HG02678 (cell line): ENCODE data around the gene DCP1A.
"Not testable (repeated sequence)": the region's sequence is repeated elsewhere in the genome, so short reads cannot be mapped to it uniquely, and the experiment has no call there.

Source experiments
- ATAC-seq: cut with Tn5 transposase; IDR thresholded peaks from one replicate; pipeline ENCODE4 v1.9.1; 2021; ENCODE audit warnings: mild to moderate bottlenecking, moderate library complexity; ENCODE audit not compliant: unreplicated experiment

DCP1A gene

DNA sequence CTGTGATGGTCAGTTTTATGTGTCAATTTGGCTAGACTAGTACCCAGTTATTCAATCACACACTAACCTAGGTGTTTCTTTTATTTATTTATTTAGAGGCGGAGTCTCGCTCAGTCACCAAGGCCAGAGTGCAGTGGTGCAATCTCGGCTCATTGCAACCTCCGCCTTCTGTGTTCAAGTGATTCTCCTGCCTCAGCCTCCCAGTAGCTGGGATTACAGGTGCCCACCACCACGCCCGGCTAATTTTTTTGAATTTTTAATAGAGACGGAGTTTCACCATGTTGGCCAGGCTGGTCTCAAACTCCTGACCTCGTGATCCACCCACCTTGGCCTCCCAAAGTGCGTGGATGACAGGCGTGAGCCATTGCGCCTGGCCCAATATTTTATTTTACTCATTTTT is 78.2 kb downstream of the DCP1A start:
- not testable (repeated sequence) for ATAC-seq

DNA sequence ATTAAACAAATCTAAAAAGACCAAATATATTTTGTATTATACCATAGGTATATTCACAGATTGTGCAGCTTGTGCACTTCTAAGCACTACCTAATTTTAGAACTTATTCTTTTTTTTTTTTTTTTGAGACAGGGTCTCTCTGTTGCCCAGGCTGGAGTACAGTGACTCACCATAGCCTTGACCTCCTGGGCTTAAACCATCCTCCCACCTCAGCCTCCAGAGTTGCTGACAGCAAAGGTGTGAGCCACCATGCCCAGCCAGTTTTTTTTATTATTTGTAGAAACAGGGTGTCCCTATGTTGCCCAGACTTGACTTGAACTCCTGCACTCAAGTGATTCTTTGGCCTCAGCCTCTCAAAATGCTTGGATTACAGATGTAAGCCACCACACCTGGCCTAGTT is 79.6 kb downstream of the DCP1A start:
- no peak for ATAC-seq

DNA sequence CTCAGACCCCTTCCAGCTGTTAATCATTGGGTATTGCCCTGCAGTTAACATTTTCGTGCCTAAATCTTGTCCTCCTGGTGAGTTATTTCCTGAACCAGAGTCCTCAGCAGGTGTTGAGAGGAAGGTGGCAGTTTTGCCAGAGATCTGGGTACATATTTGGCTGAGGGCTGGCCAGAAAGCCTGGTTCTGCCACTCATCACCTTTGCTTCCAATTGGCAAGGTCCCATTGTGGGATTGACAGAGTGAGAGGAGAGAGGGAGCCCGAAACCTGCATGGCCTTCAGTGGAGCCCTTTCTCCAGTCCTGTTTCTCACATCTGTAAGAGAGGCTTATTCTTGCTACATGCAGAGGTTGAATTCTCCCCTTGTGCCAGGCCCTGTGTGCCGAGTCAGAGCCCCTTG is 82.6 kb downstream of the DCP1A start:
- ATAC-seq, result no peak

DNA sequence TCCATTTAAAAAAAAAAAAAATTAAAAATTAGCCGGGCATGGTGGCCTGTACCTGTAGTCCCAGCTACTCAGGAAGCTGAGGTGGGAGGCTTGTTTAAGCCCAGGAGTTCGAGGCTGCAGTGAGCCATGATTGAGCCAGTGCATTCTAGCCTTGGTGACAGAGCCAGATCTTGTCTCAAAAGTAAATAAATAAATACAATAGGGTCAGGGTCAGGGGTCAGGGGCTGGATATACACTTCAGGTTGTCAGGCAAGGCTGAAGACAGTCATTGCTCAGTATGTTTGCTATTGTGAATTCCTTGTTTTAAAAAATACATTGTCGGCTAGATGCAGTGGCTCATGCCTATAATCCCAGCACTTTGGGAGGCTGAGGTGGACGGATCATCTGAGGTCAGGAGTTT is 83.4 kb downstream of the DCP1A start:
- no peak for ATAC-seq

DNA sequence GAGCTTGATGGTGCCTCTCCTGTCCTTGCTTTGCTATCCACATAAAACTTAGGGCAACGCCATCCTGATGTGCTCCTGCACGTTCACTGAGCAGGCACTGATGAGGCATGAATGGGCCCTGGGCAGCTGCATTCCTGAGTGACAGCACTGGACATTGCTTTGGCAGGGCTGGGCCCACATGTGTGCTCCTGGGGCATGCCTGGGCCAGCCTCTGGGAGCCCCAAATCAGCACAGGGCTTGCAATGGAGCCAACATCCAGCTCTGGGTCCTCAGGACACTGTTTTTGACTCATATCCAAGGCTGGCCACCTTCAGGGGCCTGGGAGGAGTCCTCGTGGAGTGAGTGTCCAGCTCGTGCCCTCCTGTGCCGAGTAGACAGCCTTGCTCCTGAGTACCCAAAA is 85.6 kb downstream of the DCP1A start:
- ATAC-seq, result no peak

DNA sequence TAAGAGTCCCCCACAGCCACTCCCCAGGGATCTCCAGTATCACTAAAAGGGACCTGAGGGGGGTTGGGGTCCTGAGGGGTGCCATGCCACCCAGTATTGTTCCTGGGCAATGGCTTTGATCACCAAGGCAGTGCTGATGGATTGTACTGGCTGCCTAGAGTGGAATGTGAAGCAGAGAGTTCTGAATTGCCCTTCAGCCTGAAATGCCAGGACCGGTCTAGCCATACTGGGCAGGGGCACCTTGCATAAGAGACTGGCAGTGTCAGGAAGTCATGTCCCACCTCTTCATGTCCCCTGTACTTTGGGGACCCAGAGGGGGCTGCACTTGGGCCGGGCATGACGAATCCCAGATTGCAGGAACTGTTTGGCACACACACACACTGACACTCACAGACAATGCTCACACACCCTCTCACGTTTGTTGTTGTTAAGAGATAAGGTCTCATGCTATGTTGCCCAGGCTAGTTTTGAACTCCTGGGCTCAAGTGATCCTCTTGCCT is 87.0 kb downstream of the DCP1A start:
- no peak for ATAC-seq

DNA sequence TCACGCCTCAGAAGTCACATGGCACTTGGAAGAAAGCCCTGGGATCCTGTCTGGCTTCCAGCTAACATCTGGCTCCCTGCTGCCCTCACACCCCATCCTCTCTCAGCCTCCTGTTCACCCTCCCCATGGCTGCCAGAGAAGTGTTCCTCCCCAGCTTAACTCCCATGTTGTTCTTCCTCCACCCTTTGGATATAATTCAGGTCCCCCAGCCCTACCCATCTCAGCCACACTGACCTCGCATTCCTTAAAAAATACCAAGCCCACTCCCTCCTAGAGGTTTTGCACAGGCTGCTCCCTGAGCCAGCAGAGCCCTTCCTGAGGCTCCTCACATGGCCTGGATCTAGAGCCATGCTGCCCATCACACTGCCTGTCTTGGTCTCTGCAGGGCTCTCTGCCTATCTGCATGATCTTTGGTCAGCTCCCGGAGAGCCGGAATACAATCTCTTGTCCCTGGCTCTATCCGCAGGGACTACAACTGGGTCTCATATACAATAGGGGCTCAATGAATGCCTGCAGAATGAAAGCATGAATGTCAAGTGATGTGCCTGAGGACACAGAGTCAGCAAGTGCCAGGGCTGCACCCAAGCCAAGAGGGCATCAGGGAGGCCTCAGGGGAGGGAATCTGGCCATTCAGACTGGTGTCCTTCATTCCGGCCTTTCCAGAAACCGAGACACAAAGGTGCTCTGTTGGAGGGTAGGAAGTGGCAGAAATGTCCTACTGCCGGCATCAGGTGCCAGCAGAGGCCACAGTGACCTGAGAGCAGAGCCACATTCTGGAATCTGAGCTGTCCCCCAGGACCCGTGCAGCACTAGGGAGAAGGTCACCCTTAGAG is 87.7 kb downstream of the DCP1A start:
- ATAC-seq, result no peak

DNA sequence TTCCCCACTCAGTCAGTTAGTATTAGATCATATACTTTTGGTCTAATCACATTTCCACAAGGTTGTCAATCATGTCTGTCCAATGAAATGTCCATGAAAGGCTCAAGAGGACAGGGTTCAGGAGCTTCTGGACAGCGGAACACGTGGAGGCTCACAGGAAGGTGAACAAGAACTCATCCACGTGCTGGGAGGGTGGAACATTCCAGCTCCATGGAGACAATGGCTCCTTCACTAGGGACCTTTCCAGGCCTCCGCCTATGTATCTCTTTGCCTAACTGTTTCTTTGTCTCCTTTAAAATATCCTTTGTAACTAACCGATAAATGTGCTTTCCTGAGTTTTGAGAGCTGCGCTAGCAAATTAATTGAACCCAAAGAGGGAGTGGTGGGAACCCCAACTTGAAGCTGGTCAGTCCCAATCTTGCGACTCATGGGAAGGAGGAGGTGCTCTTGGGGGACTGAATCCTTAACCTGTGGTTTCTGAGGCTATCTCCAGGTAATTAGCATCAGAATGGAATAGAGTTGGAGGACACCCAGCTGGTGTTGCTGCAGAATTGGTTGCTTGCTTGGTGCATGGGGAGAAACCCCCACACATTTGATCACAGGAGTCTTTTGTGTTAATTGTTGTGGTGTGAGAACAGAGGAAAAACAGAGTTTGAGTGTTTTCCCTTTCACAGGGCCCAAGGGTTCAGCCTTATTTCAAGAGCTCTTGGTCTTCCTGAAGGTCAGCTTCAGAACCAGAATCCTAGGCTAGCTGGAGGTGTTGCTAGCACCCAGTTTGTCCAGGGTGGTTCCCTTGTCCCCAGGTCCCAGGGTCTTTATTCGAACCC is 88.5 kb downstream of the DCP1A start:
- ATAC-seq, result no peak

DNA sequence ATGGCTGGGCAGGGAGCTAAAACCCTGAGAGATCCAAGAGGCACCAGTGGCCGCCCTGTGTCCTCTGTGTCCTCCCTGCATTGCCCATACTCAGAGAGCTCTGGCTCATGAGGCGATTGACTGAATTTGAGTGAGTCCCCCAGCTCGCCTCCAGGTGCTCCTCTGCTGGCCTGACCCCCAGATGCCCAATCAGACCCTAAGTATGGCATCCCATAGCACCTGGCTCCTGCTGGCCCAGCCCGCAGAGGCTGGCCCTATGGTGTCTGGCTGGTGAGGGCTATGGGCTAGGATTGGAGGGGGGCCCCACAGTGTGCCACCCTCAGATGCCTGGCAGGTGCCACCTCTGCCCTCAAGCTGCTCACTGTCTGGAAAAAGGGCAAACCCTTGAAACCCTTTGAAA is 89.9 kb downstream of the DCP1A start:
- ATAC-seq, result no peak

DNA sequence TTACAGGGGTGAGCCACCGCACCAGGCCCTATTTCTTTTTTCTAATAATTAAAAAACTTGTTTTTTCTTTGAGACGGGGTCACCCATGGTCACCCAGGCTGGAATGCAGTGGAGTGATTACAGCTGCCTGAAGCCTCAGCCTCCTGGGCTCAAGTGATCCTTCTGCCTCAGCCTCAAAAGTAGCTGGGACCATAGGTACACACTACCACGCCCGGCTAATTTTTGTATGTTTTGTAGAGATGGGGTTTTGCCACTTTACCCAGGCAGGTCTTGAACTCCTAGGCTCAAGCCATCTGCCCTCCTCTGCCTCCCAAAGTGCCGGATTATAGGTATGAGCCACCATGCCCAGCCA is 90.7 kb downstream of the DCP1A start:
- no peak for ATAC-seq

DNA sequence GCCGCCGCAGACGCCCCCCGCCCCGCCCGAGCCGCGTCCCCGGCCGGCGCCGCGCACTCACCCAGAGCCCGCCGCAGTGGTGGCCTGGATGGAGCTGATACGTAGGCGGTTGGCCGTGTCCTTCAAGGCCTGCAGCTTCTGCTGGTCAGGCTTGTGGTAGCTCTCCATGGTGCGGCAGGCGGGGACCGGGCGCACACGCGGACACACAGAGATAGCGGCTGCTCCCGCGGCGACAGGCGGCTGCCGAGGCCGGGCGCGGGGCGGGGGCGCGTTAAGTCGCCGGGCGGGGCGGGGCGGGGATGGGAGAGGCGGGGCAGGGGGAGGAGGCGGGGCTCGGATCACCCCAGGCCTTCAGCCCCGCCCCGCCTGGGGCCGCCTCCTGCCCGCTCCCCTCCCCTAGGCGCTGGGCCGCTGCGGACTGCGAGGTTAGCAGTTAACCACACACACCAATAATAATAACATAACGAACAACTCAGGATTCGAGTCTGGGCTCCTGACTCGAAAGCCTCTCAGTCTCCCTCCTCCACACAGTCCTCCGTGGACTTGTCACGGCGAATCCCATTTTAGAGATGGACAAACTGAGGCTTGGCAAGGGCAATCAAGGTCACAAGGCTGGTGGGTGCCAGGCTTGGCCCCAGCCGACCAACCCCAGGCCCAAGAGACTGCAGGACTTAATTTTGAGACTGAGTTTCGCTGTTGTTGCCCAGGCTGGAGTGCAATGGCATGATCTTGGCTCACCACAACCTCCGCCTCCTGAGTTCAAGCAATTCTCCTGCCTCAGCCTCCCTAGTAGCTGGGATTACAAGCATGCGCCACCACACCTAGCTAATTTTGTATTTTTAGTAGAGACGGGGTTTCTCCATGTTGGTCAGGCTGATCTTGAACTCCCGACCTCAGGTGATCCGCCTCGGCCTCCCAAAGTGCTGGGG is 91.3 kb downstream of the DCP1A start, which contains the start of gene TKT:
Gene TKT, minus strand, starts transcription at position 248 of the 929 bp plus-strand sequence. Its CDS starts 80 bp downstream, at position 168.
- peak; percentile 57 for ATAC-seq

DNA sequence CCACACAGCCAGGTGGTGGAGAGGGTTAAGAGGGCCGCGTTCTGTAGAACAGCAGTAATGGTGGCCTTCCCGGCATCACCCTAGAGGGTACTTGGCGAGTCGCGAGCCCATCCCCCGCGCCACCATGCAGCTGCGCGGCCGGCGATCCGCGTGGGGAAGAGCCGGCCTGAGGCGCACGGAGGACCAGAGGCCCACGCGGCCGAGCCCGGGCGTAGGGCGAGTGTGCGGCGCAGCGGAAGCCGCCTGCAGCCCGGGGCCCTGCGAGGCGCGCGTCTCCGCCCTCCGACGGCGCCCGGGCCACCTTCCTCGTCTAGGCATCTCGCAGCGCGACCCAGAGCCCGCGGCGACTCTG is 91.9 kb downstream of the DCP1A start:
- ATAC-seq, result peak; percentile 41

DNA sequence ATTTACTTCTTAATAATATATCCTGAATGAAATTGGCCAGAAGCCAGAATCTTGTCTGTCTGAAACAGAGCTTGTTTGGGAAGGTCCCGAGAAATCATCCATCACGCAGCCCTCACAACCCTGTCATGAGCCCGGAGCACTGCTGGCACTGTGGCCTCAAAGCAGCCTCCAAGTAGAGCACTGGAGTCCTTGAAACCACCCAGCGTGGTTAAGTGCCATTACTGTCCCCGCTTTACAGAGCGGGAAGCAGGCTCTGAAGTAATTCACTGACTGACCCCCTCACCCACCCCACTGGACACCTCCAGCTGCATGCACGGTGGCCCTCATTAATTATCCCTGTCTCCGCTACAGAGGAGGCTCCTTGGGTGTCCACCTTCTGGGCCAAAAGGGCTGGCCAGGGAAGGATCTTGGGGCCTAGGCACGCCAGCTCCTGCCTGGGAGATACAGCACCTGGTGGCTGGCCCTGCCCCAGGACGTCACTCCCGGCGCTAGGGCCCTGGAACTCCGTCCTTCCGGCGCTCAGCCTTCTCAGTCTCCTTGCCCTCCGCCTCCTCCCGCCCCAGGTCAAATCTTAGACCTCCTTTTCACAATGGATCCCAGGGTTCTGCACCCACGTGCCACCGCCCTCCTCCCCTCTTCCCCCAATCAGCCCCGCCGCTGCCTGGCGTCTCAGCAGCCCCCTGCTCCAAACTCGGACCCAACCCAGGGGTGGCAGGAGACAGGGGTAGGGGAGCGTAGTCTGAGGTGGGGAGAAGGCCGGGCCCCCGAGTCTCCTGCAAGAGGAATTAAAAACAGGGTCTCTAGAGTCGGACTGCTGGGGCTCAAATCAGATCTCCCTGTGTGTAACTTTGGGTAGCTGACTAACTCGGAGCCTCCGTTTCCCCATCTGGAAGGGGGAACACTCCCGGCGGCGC is 92.6 kb downstream of the DCP1A start:
- peak; percentile 40 for ATAC-seq

DNA sequence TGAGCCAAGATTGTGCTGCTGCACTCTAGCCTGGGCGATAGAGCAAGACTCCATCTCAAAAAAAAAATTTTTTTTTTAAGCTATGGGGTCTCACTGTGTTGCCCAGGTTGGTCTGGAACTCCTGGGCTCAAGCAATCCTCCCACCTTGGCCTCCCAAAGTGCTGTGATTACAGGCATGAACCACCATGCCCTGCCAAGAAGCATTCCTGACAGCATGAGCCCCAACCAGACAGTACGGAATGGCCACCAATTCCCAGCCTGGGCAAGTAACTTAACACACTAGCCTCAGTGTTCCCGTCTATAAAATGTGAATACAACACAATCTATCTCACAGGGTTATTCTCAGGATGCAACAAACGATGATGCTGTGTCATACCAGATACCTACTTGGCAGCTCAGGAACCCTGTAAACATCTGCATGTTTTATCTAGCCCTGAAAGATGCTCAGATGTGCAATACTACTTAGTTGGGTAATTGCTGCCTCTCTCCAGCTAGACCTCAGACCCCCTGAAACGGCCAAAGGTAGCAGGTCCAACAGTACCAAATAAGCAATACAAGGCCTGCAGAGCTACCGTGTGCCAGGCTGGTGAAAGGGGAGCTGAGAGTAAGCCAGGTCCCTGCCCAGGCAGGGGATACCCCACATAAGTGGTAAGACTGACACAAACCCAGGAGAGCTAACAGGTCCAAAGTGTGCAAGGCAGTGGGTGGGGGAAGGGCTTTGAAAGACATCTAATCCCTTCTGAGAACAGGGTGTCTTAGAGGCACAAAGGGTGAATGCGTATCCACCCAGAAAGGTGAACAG is 93.4 kb downstream of the DCP1A start:
- ATAC-seq, result no peak

DNA sequence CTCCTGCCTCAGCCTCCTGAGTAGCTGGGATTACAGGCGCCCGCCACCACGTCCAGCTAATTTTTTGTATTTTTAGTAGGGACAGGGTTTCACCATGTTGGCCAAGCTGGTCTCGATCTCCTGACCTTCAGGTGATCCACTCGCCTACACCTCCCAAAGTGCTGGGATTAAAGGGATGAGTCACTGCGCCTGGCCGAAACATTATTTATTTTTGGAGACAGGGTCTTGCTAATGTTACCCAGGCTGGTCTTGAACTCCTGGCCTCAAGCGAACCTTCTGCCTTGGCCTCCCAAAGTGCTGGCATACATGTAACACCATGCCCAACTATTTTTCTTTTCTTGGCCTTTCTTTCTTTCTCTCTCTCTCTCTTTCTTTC is 94.4 kb downstream of the DCP1A start:
- ATAC-seq, result not testable (repeated sequence)

DNA sequence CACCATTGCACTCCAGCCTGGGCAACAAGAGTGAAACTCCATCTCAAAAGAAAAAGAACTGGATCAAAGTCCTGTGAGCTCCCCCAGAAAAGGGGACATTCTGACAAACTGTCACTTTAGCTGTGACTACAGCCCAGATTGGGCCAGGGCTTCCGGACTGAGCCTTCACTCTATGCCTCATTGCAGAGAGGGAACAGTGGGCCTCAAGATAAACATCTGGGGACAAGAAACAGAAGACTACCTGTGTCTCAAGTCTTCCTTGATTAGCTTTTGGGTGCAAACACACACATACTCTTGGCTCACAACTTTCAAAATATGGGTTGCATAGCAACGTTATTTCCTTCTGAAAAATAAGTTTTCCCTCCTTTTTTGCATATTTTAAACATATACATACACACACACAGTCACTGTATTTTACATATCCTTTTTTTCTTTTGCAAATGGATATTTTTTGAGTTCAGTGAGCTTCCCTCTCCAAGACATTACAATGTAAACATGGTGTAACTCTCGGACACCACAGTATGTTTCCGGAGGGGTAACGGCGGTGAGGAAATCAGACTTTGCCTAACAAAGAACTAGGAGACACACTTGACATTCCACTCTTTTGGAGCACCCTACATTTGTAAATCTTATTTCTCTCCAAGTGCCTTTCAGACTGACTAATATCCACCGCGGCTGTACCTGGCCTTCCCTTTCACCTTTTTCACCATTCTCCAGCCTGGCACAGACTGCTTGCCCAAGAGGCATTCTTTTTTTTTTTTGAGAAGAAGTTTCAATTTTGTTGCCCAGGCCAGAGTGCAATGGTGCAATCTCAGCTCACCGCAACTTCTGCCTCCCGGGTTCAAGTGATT is 95.0 kb downstream of the DCP1A start:
- no peak for ATAC-seq

DNA sequence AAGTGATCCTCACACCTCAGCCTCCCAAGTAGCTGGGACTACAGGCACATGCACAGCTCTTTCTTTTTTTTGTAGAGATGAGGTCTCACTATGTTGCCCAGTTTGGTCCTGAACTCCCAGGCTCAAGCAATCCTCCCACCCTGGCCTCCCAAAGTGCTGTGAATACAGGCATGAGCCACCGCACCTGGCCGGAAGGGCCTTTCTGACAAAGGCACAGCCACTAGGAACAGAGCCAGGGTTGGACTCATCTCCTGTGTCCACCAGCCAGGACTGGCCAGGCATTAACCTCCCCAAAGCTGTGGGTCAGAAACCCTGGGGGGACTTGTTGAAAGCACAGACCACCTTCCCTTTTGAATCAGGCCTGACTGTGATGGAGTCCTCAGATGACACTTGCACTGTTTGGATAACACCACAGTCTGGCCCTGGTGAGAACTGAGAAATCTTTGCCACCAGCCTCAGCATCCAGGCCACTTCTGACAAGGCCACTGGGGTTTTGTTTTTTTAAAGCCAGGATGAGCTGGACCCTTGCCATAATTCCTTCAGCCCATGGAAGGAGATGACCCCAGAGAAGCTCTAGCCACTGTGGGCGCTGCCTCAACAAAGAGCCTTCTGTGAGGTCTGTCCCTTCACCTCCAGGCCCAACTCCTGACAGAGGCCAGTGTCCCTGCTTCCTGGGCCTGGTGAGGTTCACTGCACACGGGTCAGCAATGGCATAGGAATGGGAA is 96.3 kb downstream of the DCP1A start:
- ATAC-seq, result no peak

DNA sequence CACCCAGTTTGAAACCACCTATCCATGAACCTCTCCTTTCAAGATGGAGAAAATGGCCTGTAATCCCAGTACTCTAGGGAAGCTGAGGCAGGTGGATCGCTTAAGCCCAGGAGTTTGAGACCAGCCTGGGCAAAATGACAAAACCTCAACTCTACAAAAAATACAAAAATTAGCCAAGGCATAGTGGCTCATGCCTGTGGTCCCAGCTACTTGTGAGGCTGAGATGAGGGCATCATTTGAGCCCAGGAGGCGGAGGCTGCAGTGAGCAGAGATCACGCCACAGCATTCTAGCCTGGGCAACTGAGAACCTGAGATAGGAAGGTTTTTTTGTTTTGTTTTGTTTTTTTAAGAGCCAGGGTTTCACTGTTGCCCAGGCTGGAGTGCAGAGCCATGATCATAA is 96.9 kb downstream of the DCP1A start:
- ATAC-seq, result no peak
